HG02678 (cell line): ENCODE results near the gene PJA2.
"Not testable (repeated sequence)": the region's sequence is repeated elsewhere in the genome, so short reads cannot be mapped to it uniquely, and the experiment has no call there.

Source experiments
- ATAC-seq: cut with Tn5 transposase; IDR thresholded peaks from one replicate; pipeline ENCODE4 v1.9.1; 2021; ENCODE audit warnings: mild to moderate bottlenecking, moderate library complexity; ENCODE audit not compliant: unreplicated experiment

Gene PJA2

GRCh38 chr5:109409844-109410388 lies at the start of gene PJA2:
Gene PJA2, minus strand, starts transcription at chr5:109409974. Its CDS starts 26,541 bp downstream, at chr5:109383433.
- ATAC-seq = peak; percentile 75

- ATAC-seq = peak; percentile 100
These were observed 45.9 kb upstream of the PJA2 start for GRCh38 chr5:109455598-109456096.

GRCh38 chr5:109454731-109455505 lies 45.1 kb upstream of the PJA2 start:
- ATAC-seq = no peak

- no peak for ATAC-seq
These were observed 43.5 kb upstream of the PJA2 start for GRCh38 chr5:109453251-109453650.

GRCh38 chr5:109452661-109453060 lies 42.9 kb upstream of the PJA2 start:
- ATAC-seq = no peak

GRCh38 chr5:109451146-109451545 lies 41.4 kb upstream of the PJA2 start:
- no peak for ATAC-seq

GRCh38 chr5:109450129-109450877 lies 40.5 kb upstream of the PJA2 start:
- ATAC-seq = no peak

- no peak for ATAC-seq
These were observed 39.1 kb upstream of the PJA2 start for GRCh38 chr5:109448838-109449237.

- ATAC-seq = no peak
These were observed 29.8 kb upstream of the PJA2 start for GRCh38 chr5:109439590-109439989.

GRCh38 chr5:109426075-109426474 lies 16.3 kb upstream of the PJA2 start:
- no peak for ATAC-seq

GRCh38 chr5:109425521-109425920 lies 15.7 kb upstream of the PJA2 start:
- ATAC-seq = not testable (repeated sequence)

- ATAC-seq = no peak
These were observed 12.2 kb upstream of the PJA2 start for GRCh38 chr5:109421956-109422355.

- no peak for ATAC-seq
These were observed 9.1 kb upstream of the PJA2 start for GRCh38 chr5:109418712-109419352.

- ATAC-seq = no peak
These were observed 7.1 kb upstream of the PJA2 start for GRCh38 chr5:109416882-109417281.

GRCh38 chr5:109413921-109414461 lies 4.2 kb upstream of the PJA2 start:
- not testable (repeated sequence) for ATAC-seq

- ATAC-seq = no peak
These were observed 3.7 kb upstream of the PJA2 start for GRCh38 chr5:109413458-109413857.

GRCh38 chr5:109412981-109413402 lies 3.2 kb upstream of the PJA2 start:
- ATAC-seq = no peak

GRCh38 chr5:109411627-109412026 lies 1.9 kb upstream of the PJA2 start:
- no peak for ATAC-seq

GRCh38 chr5:109411149-109411514 lies 1.4 kb upstream of the PJA2 start:
- ATAC-seq = no peak

- peak; percentile 20 for ATAC-seq
These were observed 795 bp upstream of the PJA2 start for GRCh38 chr5:109410389-109411148.
